DMS 273 treated with DMSO at 0.1 percent for 48 hours (cell line): ENCODE measurements around the gene CEACAM4.

Experiments
- DNase-seq: peaks from one replicate; lab custom pipeline; 2025; lab: John Stamatoyannopoulos, UW

The CEACAM4 gene

DNA sequence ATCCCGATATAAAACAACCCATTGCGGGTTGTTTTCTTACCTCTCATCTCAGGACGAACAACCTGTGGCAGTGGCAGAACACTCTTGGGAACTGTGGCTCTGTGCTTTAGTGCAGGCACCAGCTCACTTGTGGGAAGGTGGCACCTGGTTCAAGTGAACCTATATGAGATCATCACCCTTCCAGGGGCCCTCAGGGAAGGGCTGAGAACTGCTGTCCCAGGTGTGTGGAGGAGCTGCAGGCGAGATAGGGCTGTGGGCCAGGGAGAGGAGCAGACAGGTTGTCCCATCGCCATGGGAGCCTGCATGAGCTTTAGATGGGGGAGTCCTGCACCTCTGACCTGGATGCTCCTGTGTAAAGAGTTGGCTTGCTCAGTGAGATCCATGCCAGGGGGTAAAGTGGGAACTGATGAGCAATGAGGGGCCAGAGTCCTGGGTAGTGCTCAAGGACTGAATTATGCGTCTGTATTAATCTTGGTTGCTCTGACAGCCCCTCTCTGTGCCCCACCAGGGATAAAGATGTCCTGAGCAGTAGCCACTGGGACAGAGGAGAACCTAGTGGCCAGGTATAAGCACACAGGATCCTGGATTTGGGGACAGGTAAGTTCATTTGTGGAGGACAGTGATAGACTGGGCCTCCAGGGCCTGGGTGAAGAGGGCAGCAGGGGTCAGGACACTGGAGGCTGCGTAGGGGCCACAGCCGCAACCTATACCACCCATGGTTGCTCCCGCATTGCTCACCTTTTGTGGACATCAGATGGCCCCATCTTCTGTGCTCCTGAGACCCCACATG, 8.7 kb downstream of the CEACAM4 start:
- no peak for DNase-seq

DNA sequence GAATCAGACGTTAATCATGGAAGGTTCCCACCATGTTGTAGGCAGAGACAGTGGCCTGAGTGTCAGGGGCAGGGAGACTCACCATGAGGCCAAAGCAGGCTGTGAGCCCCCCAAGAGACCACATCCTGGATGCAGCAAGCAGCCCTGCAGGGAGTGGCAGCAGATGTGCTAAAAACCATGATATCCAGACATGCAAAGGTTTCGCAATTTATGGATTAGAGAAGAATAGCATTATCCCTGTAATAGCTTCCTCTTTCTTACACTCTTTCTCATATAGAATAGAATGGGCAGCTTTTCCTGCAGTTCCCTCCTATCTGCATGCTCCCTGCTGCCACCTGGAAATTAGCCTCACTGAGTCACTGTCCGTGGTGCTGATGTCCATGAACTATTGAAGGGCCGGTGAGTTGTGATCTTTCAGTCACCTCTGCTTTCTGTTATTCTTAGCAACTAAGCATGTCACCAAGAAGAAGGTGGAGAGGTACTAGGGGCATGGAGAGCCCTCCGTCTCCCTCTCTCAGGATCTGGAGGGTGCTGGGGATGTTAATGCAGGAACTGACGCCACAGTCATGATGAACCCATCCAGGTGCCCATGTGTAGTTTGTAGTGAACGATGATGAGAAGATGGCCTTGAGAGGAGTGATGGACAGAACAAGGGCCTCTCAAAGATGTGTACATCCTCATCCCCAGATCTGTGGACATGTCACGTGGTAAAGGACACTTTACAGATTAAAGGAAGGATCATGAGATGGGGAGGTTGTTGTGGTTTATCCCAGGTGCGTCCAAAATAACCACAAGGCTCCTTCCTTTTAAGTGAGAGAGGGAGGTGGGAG, 9.9 kb downstream of the CEACAM4 start:
- DNase-seq, result no peak

DNA sequence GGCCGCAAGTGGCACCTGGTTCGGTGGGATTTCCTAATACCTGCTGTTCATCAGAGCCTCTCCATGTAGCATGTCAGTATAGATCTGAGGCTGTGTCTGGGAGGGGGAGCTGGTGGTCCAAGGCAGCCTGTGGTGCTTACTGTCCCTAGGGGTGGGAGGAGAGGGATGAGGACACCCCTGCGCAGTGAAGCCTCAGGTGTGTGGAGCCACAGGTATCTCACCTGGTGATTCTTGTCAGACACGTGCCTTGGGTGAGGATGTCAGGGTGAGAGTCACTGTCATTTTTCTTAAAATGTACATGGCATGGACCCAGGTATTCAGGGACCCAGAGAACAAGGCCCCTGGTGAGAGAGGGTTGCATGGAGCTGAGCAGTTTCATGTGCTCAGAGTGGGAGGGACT, 11.7 kb downstream of the CEACAM4 start:
- DNase-seq, result no peak

DNA sequence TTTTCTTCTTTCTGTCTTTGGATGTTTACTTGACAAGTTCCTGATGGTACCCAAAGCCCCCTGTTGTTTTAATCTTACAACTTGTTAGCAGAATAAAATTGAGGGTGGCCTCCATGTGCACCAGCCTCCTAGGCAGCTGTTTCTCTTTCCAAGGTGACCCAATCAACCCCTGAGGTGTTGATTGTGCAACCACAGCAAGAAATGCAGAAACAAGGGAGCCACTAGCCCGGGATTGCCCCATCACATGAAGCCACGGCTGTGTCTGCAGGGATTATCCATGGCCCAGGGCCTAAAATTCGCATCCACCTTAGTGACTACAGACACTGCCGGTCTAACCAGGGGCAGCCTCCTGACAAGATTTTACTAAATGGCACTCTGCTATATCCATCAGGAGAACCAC, 14.4 kb downstream of the CEACAM4 start:
- DNase-seq, result no peak

DNA sequence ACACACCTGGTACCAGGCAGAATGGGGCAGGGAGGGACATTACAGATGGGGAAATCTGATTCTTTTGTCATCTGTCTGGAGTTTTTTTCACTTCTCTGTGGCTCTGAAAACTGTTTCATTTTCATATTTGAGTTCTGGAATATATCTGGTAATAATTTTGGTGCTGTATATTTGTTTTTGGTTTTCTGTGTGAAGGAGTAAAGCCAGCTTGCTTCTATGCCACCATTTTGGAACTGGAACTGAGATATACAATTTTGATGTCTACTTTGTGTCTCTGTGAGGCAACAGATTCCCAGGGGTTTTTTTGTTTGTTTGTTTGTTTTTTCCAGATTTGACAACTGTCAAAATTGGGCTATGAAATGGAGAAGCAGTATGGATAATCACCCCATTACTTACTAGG, 16.1 kb downstream of the CEACAM4 start:
- no peak for DNase-seq

DNA sequence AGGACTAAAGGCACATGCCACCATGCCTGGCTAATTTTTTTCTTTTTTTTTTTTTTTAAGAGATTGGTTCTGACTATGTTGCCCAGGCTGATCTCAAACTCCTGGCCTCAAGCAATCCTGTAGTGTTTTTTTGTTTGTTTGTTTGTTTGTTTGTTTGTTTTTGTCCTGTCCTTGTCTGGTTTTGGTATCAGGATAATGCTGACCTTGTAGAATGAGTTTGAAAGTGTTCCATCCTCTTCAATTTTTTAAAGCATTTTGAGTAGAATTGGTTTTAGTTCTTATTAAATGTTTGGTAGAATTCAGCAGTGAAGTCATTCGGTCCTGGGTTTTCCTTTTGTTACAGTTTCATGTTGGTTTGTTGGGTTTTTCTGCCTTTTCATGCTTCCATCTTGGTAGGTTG, 19.2 kb downstream of the CEACAM4 start:
- no peak for DNase-seq

DNA sequence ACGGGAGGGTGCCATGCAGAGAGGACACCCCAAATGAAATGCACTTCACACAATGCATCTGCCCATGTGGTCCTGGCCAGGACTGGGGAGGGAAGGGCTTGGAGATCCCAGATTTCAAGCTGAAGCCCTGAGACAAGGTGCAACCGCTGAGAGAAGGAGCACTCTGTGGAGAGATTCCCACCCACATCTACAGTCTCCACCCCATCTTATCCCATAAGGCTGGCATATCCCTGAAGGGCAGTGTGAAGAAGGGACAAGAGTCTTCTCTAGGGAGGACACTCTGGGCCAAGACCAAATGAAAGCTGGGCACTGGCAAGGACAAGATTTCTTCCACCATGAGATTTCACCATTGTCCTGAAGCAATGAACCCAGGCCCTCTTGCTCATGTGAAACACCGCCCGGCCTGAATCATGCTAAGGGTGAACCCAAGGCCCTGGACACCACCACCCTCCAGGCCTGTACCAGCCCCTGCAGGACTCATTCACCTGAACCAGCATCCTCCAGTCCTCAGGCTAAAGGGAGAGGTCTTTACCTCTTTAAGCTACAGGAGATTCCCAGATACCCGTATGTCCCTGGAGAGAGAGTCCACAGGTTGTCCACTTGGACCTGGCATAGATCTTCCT, 20.5 kb downstream of the CEACAM4 start:
- DNase-seq, result no peak

DNA sequence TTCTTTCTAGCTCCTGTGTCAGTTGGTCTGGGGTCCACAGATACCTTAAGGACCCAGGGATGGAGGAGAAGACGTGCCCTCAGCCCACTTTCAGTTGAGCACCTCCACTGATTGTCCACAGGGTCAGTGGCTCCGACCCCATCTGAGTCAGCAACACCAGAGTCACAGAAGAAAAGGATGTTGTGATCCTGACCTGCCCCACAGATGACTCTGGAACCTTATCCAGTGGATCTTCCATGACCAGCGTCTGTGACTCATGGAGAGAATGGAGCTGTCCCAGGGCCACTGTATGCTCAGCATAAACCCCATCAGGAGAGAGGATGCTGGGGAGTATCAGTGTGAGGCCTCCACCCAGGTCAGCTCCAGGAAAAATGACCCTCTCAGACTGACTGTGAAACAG, 22.0 kb downstream of the CEACAM4 start:
- no peak for DNase-seq

DNA sequence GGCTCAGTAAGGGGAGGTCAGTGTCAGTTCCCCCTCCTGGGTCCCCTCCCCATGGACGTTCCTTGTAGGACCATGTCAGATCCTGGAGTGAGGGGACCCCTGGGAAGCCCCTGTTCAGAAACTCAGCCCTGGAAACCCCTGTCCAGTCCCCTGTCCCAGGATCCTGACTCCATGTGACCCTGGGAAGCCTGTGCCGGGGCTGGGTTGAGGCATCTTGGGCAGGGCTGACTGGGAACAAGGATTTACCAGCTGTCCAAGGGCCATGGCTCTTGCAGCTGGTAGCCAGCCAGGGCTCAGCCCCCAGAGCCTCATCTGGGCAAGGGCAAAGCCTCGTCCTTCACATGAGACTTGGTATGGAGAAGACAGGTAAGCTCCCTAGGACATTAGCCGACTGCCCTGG, 25.1 kb downstream of the CEACAM4 start:
- no peak for DNase-seq

DNA sequence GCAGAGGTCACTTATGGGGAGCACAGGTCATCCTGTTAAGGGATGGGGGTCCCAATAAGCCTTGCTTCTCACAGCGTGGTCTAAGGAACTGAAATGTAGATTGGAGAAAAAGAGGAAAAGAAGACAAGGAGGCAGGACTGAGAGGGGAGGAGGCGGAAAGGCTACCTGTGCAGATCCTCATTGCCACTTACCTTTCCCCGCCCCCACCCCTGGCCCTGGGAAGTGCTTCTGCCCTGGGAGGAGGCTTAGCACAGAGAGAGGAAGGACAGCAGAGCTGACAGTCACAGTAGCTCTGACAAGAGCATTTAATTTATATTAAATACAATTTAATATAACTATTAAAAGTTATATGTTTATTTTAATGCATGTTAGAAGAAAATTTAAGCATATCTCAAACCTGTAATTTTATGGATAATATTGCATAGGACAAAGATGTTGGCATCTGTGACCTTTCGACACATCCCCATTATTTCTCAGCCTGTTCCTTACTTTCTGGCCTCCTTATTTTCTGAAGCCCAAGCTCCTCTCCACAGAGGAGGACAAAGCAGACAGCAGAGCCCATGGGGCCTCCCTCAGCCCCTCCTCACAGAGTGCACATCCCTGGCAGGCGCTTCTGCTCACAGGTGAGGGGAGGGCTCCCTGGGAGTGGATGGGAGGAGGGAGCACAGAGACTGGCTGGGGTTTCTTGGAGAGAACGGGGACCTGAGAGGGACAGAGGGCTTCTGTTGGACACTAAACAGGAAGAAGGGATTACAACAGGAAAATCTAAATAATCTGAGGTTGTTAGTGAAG, 27.5 kb downstream of the CEACAM4 start:
- DNase-seq, result no peak

DNA sequence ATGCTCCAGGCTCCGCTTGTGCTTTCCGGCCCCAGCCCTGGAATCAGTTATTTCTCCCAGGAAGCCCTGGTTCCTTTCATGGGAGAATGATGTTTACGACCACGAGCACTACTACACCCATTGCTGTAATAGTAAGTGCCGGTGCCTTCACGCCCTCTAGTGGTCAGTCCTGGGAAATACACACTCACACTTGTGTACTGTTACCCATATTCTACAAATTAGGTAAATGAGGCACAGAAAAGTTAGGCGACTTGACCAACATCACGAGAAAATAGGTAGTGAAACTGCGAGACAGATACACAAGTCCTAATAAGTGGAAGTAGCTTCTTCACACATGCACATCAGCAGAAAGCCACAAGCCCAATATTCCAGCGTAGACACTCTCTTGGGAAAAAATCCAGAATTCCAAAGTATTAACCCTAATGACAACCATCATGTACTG, 29.3 kb downstream of the CEACAM4 start:
- peak; percentile 14 for DNase-seq

DNA sequence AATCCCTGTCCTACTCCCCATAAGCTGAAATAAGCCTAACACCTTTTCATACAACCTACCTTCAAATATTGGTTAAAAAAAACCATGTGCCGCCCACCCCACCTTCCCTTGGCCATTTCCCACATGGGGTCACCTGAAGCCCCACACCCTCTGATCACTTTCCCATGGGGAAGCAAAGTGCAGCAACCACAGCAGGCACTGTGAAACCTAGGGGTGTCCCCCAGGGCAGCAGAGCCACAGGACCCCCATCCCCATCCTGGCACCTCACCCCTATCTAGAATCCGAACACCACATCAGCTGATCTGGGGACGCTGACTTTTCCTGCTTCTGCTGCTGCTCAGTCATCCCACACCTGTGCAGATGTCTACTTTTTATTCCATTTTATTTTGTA, 31.0 kb downstream of the CEACAM4 start:
- DNase-seq, result no peak

DNA sequence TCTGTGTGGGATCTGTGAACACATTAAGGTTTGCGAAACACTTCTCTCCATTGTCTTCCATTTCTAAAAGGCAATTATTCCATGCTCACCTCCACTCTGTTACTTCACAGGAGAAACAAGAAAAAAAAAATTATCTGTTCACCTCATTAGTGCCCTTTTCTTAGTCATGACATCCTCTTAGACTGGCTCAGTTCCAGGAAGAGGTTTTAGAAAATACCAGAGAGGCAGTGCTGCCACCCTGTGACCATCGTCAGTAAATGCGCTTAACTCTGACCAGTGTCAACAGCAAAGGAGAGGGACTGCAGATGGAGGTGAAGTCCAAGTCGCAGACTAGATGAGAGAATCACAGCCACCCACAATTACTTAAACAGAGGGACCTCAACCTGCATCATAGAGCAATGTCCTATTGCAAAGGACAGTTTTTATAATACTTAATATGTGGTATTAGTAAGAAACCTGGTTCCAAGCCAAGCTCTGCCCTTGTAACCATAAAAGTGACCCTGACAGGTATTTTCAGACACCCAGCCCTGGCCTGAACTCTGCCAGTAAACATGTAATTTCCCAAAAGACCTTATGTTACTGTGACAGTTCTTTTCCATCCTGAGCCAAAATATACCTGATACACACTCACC, 31.5 kb downstream of the CEACAM4 start:
- DNase-seq, result no peak

DNA sequence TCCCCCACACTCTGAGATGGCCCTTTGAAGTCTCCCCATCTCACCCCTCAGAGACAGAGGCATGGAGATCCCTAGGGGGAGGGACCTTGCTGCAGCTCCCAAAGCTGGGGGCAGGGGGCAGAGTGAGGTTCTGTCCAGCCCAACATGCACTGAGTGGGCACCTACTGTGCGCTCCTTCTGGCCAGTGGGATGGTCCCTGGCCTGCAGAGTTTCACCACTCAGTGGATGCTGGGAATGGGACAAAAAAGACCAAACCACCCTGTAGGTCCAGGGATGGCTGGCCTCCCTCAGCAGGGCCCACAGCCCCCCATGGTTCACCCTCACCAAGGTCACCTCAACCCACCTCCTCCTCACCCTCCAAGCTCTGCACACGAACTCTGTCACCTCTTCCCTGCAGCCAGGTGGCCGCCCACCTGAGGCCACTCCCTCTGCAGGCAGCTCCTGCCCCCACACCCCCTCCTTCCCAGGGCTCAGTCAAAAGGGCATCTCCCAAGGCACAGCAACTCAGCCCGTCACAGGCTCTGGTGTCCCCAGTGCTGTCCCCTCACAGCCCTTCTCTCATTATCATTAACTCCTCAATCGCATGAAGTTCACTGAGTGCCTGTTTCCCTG, 34.8 kb downstream of the CEACAM4 start:
- no peak for DNase-seq

DNA sequence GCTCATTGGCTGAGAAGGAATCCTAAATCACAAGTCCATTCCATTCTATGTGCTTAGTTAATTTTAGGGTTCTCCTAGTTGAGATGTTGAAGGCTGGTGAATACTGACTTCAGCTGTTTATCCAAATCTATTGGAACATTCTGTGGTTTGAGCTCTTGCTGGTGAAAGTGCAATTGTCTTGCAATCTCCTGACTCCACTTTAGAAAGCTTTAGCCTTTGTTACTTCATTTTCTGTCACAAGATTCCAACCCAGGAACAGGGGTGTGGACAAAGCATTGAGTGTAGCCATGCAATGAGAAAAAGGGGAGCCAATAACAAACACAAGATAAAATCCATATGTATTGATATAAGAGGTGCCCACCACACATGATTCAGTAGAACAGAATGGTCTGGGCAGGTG, 35.9 kb downstream of the CEACAM4 start:
- DNase-seq, result no peak

DNA sequence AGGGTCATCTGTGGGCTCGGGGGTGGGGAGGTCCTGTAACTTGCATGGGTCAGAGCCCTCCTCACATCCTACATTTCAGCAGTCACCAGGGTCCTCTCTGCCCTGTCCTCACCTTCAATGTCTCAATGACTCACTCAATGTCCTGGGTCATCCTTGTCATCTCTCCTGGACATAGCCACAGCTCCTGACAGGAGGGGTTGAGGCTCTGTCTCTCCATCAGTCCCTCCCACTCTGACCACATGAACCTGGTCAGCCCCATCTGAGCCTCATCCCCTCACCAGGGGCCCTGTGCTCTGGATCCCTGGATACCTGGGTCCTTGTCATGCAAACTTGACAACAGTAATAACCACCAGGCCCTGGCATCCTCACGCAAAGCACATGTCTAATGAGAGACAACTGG, 37.5 kb downstream of the CEACAM4 start:
- DNase-seq, result no peak

DNA sequence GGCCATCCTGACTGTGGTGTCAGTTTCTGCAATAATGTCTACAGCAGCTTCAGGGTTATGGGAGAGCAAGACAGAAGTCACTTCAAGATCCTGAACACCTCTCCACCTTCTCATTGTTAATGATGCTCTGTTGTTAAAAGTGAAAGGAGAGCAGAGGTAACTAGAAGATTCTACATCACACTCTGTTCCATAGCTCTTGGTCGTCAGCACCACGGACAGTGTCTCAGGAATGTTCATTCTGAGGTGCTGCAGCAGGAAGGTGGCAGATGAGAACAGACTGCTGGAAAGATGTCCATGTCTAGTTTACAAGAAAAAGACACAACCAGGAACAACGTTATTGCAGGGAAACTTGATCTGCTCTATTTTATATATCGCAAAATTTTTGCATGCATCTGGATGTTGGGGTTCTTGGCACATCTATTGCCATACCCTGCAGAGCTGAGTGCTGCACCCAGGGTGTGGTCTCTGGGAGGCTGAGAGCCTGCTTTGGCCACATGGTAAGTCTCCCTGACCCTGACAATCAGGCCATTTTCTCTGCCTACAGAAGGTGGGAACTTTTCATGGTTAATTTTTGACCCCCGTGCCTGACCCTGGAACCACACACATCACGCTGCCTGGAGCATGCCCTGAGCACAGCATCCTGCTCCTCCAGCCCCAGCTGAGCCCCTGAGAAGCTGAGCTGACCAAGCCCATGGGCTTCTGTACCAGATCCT, 38.2 kb downstream of the CEACAM4 start:
- DNase-seq, result no peak

DNA sequence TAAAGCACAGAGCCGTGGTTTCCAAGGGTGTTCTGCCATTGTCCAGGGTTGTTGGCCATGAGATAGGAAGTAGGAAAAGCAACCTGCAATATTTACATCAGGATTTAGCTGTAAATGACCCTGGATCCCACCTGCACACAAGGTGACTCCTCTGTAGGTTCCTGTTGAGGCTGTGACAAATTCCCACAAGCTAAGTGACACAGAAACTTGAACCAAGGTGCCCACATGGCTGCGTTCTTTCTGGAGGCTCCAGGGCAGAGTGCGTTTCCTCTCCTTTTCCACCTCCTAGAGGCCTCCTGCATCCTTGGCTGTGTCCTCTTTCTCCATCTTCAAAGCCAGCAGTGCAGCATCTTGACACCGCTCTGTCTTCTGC, 39.0 kb downstream of the CEACAM4 start:
- DNase-seq, result no peak

DNA sequence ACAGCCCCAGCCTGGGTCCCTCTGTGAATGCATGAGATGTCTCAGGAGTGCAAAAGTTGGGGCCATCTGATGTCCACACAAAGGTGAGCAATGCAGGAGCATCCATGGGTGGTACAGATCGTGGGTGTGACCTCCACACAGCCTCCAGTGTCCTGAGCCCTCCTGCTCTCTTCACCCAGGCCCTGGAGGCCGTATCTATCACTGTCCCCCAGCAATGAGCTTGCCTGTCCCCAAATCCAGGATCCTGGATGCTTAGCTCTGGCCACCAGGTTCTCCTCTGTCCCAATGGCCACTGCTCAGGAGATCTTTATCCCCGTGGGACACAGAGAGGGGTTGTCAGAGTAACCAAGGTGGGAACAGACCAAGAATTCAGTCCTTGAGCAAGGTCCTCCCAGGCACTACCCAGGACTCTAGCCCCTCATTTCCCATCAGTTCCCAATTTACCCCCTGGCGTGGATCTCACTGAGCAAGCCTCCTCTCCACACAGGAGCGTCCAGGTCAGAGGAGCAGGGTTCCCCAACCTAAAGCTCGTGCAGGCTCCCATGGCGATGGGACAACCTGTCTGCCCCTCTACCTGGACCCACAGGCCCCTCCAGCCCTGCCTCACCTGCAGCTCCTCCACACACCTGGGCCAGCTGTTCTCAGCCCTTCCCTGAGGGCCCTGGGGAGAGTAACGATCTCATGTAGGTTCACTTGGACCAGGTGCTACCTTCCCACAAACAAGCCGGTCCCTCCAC, 39.6 kb downstream of the CEACAM4 start:
- no peak for DNase-seq

DNA sequence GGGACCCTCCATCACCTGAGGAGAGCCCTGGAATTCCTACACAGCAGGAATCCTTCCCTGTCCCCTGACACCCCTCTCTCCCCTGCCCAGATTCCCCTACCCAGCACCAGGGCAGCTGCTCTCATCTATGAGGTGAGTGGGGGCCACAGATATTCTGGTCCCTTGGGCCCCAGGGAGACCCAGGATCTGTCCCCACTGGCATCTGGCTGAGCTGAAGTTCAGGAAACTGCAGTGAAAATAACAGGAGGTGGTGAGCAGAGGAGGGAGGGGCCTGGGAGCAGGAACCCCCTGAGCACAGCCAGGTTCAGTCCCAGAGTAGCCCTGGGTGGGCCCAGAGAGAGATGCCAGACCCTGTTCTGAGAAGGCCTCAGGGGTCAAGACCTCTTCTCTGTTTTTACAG, 40.8 kb downstream of the CEACAM4 start:
- no peak for DNase-seq
